D721Med (cell line): ENCODE measurements around the gene PHF21A.

Source experiments
- DNase-seq: peaks from one replicate; pipeline ENCODE4 v3.0.0; 2011; ENCODE audit warnings: low spot score; ENCODE audit not compliant: insufficient read length
- FAIRE-seq: peaks from 2 replicates; lab custom pipeline; 2011; peaks lifted over from hg19 to GRCh38; lab: Jason Lieb, UNC
- CTCF ChIP-seq: IDR thresholded peaks from 2 replicates; pipeline ENCODE4 v1.5.1; 2012; ENCODE audit warnings: mild to moderate bottlenecking, control low read depth; ENCODE audit not compliant: insufficient read depth; ENCODE audit errors: missing control alignments

PHF21A gene

GRCh38 chr11:46133119-46133518 is 11.9 kb upstream of the PHF21A start:
- FAIRE-seq = no peak
- DNase-seq = no peak
- no peak for TF ChIP-seq CTCF

GRCh38 chr11:46130286-46130940 is 9.2 kb upstream of the PHF21A start:
- DNase-seq (no peak), FAIRE-seq (no peak)
- TF ChIP-seq CTCF = no peak

- TF ChIP-seq CTCF = no peak
- no peak for FAIRE-seq
- DNase-seq = no peak
Observed at GRCh38 chr11:46129133-46129532, 7.9 kb upstream of the PHF21A start.

- TF ChIP-seq CTCF = no peak
- DNase-seq (no peak), FAIRE-seq (no peak)
Observed at GRCh38 chr11:46127150-46127638, 5.9 kb upstream of the PHF21A start.

- DNase-seq (no peak), FAIRE-seq (no peak)
- no peak for TF ChIP-seq CTCF
Observed at GRCh38 chr11:46125284-46125683, 4.0 kb upstream of the PHF21A start.

- no peak for FAIRE-seq
- DNase-seq = no peak
- TF ChIP-seq CTCF = no peak
Observed at GRCh38 chr11:46122945-46123715, 1.9 kb upstream of the PHF21A start.

- DNase-seq (no peak), FAIRE-seq (no peak)
- TF ChIP-seq CTCF = no peak
Observed at GRCh38 chr11:46121724-46122477, 647 bp upstream of the PHF21A start.
